PC-9 (cell line): Measurements from ENCODE around the gene ADAMTS2.

Experiments used
- CTCF ChIP-seq: fragments of 200-600 bp; sonication (generic); conservative IDR thresholded peaks from 2 replicates; pipeline ENCODE4 v1.6.1; 2017; ENCODE audit warnings: mixed run types, antibody characterized with exemption, mild to moderate bottlenecking, moderate library complexity
- EZH2 ChIP-seq: fragments of 200-600 bp; sonication (generic); IDR thresholded peaks from 2 replicates; pipeline ENCODE4 v1.8.0; 2017; ENCODE audit warnings: antibody characterized with exemption, low read depth

GRCh38 chr5:179281694-179282093 lies 63.6 kb downstream of the ADAMTS2 start:
- TF ChIP-seq CTCF (no peak), EZH2 (no peak)
